Activated T-cell treated with anti-CD3 and anti-CD28 coated beads for 48 hours (primary cell): ENCODE data around the gene TTYH1.
A peak's percentile ranks its signal among the peaks of the same experiment; 100 is the strongest.

ENCODE experiments used
- DNase-seq: peaks from one replicate; pipeline ENCODE4 v3.0.0-alpha.2; 2020; ENCODE audit warnings: low read depth

TTYH1 gene

DNA sequence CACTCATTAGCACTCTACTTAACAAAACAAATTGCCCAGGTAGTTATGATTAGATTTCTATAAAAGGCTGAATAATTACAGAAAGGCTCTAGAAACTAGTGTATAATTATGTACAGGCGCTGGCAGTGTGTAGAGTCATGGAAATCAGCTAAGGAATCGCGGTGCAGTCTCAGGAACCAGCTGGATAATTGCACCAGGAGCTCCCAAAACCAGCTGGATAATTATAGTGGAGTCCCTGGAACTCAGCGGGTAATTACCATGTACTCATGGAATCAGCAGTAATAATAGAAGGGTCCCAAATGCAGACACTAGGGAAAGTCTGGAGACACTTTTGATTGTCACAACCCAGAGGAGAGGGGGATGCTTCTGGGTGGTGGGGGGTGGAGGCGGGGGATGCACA is 23.2 kb upstream of the TTYH1 start:
- no peak for DNase-seq

DNA sequence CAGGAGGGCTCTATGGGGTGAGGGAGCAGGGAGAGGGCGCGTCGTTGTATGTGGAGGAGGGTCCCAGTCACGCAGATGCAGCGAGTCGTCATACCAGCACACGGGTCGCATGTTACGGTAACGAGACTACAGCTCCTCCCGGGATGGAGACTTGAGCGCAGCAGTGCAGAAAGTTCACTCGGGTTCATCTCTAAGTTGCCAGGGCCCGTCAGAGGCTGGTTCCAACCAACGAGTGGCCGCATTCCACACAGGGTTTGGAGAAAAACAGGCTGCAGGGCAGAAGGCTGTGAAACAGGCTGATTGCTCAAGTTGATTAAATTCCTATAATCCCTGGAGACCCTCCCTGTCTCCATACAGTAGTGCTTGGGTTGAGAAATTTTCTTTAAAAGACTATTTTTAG is 21.9 kb upstream of the TTYH1 start:
- DNase-seq, result no peak

DNA sequence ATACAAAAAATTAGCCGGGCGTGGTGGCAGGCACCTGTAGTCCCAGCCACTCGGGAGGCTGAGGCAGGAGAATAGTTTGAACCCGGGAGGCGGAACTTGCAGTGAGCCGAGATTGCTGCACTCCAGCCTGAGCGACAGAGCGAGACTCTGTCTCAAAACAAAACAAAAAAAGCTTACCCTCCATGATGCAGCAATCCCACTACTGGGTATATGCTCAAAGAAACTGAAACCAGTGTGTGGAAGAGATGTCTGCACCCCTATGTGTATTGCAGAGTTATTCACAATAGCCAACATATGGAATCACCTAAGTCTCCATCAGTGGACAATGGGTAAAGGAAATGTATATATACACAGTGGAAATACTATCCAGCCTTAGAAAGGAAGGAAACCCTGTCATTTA is 19.6 kb upstream of the TTYH1 start:
- DNase-seq, result no peak

DNA sequence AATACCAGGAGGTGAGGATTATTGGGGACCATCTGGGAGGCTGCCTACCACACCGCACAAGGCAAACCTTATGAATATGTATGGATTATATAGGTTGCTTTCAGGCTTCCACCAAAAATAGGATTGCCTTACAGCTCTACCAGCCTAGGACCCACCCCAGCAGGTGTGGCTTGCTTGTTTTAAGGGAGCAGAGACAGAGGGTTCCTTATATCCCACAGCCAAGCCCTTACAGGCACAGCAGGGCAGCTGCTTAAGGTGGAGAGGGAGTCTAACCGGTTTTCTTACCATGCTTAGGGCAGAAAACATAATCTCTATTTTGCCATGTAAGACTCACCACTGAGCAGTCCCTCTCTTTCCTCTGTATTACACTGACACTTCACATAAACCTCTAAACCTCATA is 16.1 kb upstream of the TTYH1 start:
- DNase-seq, result no peak

DNA sequence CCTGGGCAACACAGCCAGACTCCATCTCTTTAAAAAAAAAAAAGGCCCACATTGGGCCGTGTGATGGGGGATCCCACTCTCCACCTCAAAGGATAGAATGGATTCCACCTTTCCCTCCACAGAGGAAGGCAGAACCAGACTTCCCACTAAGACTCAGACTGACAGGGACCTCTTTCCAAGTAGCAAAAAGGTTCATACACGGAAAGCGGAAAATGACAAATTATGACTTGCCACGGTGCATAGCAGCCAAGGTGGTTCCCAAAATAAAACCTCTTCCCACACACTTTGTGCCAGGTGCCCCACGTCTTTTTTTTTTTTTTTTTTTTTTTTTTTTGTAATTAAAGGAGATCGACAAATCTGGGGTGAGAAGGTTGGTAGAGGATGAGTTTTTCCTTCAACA is 14.4 kb upstream of the TTYH1 start:
- DNase-seq, result no peak

DNA sequence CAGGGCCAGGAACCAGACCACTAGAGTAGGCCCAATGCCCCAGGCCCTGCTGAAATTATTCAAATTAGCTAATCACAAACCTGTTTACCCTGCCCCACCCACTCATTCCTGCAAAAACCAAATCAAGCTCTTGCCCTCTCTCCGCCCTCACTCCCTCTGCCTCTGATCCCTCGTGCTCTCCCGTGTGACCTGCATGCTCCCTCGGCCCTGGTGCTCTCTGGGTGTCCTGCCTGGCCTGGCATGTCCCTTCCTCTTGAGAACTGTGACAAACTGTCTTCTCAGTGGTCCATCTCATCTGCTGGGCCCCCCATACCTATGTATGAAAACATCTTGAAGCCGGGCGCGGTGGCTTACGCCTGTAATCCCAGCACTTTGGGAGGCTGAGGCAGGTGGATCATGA is 12.2 kb upstream of the TTYH1 start:
- DNase-seq, result no peak

DNA sequence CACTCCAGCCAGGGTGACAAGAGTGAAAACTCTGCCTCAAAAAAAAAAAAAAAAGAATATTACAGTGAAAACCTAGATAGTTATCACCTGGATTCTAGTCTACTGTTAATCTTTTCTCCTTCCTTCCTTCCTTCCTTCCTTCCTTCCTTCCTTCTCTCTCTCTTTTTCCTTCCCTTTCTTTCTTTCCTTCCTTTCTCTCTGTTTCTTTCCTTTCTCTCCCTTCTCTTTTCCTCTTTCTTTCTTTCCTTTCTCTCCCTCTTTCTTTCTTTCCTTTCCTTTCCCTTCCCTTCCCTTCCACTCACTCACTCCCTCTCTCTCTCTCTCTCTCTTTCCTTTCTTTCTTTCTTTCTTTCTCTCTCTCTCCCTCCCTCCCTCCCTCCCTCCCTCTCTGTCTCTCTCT is 9.6 kb upstream of the TTYH1 start:
- no peak for DNase-seq

DNA sequence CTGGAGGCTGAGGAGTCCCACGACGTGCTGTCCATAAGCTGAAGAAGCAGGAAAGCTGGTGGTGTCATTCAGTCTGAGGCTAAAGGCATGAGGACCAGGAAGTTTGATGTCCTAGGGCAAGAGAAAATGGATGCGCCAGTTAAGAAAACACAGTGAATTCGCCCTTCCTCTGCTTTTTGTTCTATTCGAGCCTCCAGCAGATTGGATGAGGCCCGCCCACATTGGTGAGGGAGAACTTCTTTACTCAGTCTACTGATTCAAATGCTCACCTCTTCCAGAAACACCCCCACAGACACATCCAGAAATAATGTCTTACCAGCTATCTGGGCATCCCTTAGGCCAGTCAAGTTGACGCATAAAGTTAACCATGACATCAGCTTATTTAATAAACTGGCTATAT is 7.5 kb upstream of the TTYH1 start:
- no peak for DNase-seq

DNA sequence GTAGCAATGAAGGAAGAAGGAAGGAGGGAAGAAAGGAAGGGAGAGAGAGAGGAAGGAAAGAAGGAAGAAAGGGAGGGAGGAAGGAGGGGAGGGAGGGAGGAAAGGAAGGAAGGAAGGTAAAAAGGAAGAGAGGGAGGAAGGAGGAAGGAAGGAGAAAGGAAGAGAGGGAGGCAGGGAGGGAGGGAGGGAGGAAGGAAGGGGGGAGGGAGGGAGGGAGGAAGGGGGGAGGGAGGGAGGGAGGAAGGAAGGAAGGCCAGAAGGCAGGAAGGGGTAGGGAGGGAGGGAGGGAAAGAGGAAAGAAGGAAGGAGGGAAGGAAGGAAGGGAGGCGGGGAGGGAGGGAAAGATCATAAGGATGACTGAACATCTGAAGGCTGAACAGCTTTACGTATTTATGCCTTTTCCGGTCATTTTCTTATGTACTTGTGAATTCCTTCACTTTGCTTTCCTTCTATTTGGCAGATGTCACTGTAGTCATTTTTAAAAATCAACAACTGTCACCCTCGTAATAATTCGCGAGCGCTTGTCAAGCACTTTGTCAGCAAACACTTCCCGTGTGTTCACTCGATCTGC is 6.7 kb upstream of the TTYH1 start:
- no peak for DNase-seq

DNA sequence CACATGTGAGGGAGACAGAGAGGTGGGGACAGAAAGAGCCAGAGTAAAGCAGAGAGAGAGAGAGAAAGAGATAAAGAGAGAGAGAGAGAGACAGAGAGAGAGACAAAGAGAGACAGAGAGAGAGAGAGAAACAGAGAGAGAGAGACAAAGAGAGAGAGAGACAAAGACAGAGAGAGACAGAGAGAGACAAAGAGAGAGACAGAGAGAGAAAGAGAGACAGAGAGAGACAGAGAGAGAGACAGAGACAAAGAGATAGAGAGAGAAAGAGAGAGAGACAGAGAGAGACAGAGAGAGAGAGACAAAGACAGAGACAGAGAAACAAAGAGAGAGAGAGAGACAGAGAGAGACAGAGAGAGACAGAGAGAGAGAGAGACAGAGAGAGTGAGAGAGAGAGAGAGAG is 4.2 kb upstream of the TTYH1 start:
- DNase-seq, result no peak

DNA sequence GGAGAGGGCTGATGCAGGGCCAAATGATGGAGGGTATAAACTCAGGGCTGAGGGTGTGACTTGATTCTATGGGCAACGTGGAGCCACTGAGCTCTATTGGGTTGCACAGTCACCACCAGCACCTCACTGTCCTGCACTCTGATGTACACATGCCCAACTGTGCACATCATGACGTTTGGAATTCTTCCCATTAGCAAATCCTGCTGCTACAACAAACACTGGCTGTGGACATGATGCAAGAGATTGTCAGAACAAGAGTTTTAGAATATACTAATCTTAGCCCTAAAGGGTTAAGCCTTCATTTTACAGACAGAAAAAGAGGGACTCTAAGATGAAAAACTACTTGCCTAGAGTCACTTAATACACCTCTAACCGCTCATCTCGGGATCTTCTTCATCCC is 2.4 kb upstream of the TTYH1 start:
- DNase-seq, result no peak

DNA sequence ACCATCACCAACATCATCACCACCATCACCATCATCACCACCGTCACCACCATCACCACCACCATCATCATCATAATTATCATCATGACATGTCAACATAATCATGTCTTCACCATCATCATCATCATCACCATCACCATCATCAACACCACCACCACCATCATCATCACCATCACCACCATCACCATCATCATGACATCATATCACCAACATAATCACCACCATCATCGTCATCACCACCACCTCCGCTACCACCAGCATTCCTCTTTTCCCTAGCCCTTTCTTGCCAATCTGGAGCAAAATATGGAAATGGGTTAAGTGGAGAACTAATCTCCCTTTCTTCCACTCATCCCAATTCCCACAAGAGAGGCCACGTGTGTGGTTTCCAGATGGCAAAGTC is 1.1 kb upstream of the TTYH1 start:
- DNase-seq, result no peak

DNA sequence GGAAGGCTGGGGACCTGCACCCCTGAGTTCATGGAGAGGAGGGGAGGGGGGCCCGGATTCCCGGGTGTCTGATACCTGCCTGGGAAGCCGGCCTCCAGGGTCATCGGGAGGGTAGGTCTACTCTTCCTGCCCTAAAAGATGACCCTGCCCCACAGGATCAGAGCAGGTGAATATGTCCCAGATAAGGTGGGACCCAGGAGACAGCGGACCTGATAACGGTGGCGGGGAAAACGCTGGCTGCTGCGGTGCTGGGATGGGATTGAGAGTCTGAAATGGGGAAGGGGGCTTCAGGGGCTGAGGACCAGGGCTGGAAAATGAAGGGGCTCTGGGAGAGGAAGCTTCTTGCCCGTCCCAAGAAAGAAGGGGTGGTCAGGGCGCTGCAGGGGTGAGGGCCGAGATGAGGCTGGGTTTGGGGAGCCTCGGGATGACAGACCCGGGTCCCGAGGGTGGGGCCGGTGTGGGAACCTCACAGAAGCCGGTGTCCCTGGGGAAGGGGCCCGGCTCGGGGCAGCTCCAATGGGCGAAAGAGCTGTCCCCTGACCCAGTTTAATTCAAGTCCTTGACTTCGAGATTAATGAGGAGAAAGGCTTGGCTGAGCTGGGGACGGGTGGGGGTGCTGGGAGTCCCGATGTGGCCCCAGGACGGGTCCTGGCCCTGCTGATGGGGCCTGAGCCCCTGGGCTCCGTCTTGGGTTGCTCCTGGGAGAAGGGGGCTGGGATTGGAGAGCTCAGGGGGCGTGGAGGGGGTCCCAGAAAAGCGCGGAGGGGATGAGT is 823 bp downstream of the TTYH1 start:
- DNase-seq, result no peak

DNA sequence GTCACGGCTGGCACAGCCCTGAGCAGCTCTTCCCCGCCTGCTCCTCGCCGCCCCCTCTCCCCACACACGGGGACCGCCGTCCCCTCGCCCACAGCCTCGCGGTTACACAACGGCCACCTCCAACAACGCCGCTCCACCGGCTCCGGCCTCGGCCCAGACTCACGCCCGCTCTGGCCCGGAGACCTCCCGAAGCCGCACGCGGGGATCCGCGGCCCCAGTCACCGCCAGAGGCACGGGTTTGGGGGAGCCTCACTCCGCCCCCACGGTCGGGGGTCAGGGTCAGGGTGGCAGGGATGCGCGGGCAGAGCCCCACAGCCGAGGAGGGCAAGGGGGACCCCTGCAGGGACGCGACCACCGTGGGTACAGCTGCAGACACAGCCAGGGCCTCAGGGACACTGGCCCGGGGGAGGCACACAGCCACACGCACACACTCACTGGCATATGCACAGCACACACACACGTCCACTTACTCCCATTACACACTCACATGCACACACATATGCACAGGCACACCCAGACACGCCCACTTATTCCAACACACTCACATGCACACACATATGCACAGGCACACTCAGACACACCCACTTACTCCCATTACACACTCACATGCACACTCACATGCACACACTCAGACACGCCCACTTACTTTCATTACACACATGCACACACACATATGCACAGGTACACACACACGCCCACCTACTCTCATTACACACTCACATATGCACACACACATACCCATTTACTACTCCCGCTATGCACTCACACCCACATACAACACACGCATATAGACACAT is 1.6 kb downstream of the TTYH1 start:
- no peak for DNase-seq

DNA sequence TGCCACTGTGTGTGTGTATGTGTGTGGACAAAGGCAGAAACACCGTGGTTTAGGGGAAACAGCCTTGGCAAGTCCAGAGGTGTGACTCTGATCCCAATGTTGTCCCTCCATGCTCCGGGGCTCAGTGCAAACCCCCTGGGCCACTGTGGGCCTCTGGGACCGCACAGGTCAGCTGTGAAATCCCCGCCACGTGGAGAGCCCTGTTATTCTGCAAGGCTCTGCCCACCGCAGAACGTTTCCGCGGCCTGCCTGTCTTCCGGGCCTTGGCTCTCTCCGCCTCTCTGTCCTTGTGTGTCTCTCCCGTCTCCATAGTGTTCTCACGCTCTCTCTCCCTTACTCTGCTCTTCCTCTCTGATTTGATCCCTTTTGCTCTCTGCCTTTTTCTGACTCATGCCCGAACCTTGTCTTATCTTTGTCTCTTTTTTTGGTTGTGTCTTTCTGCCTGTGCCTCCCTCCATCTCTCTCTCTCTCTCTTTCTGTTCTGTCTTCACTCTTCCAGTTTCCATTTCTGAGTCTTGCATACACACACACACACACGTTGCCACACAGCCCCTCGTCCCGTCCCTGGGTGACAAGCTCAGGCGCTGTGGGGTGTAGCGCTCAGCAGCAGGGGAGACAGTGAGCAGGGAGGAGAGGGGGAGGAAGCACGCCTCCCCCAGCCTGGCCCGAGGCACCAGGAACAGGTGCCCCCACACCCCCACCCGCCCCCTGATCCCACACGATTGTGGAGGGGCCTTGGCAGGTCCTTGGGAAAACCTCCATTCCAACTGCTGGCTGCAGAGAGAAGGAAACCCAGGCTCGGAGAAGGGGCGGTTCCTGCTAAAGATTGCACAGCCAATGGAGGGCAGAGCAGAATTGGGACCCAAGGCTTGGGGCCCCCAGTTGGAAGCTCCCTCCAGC is 3.0 kb downstream of the TTYH1 start:
- DNase-seq, result peak; percentile 24

DNA sequence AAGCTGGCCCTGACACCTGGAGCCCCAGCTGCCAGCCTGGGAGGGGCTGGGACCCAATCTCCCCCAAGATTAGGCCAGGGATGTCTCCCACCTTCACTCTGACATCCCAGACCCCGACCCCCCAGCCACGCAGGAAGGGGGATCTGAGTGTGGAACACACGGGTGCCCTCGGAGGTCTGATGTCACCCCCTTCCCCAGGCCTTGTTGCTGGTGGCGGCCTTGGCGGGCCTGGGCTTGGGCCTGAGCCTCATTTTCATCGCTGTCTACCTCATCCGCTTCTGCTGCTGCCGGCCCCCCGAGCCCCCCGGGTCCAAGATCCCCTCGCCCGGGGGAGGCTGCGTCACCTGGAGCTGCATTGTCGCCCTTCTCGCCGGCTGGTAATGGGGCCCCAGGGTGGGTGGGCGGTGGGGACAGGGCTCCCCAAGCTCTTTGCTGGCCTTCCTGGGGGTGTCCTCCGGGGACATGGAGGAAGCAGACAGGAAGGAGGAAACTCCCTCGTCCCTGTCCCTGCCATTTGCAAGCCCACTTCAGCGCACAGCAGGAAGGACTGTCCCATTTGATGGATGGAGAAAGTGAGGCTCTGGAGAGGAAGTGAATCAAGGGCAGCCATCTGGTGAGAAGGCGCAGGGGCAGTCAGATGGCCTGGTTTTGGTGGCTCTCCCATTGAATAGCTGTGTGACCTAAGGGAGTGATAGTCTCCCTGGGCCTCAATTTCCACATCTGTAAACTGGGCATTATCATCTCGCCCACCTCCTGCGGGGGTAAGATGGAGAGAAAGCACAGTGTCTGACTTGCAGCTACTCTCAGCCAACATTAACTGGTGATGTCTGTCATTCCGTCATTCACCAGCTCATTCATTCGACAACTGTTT is 3.9 kb downstream of the TTYH1 start:
- DNase-seq, result no peak

DNA sequence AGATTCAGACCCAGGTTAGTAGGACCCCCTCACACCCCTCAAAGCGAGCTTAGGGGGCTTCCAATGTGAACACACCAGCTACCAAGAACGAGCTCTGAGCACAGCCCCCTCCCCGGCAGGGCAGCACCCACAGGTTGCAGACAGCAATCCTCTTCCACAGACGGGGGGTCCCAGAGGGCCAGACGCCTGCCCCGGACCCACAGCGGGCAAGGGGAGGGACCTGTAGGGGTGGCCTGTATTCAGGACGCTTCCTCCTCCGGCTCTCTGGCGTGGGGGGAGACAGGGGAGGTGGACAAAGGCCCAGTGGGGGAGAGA is 4.8 kb downstream of the TTYH1 start:
- no peak for DNase-seq

DNA sequence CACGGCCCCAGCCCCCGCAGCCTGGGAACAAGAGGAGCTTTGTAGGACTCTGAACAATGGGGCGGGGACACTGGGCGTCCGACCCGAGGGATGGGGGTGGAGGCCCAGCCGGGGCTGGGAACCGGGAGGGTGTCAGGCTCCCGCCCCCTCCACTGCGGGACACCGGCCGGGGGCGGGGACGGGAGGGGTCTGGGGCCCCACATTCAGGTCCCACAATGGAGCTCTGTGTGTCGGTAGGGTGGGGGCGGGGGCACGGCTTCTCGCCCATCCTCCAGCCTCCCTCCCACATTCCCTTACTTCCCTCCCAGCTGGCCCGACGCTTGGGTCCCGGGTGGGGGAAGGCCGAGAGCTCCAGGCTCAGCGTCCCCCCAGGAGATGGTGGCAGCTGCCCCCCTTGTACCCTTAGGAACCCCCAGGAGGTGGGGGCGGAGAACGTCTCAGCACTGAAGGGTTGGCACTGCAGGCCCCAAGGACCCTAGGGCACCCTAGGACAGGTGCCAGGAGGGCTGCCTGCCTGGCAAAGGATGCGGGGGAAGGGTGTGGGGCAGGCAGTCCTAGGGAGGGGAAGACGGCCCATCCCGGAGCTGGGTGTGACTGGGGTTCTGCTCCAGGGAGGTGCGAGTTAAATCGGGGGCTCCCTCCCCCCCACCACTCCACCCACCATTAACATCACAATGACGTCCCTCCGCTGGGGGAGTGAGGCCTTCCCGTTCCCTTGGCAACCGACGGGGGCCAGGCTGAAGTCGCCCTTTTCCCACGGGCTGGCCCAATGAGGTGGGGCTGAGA is 5.3 kb downstream of the TTYH1 start:
- DNase-seq, result no peak

DNA sequence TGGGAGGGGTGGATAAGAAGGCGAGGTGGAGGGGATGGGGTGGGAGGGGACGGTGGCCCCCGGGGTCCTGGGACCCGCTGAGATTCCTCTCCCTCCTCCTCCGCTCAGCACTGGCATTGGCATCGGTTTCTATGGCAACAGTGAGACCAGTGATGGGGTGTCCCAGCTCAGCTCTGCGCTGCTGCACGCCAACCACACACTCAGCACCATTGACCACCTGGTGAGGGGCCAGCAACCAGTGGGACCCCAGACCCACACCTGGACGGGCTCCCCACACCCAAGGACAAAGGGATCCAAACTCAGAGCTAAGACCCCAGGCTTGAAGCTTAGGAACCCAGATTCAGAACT is 5.9 kb downstream of the TTYH1 start:
- DNase-seq, result no peak

DNA sequence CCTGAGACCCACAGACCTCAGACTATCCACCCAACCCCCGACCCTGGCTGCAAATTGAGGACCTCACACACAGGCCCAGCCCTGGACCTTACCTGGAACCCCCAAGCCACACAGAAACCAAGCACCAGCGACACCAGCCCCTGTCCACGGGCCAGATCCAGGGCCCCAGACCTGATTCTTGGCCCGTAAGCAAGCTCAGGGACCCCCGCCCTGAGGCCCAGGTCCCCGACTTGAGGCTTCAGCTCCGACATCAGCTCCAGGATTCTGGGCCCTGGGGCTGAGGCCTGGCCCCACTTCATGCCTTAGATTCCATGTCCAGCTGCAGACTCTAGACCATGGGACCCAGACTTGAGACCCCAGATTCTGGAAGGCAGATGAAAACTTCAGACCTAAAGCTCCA is 6.3 kb downstream of the TTYH1 start:
- DNase-seq, result no peak

DNA sequence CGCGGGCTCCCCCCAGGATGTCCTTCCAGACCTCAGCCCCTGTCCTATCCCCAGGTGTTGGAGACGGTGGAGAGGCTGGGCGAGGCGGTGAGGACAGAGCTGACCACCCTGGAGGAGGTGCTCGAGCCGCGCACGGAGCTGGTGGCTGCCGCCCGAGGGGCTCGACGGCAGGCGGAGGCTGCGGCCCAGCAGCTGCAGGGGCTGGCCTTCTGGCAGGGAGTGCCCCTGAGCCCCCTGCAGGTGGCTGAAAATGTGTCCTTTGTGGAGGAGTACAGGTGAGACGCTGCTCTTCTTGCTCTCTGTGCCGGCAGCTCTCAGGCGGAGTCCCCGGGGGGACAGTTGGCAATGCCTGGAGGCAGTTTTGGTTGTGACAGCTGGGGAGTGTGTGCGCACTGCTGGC is 6.9 kb downstream of the TTYH1 start:
- no peak for DNase-seq
